GM19372 (cell line): ENCODE data around the gene LSAMP.

Source experiments
- ATAC-seq: cut with Tn5 transposase; IDR thresholded peaks from one replicate; pipeline ENCODE4 v1.9.1; 2021; ENCODE audit warnings: mild to moderate bottlenecking, low read depth, moderate library complexity; ENCODE audit not compliant: unreplicated experiment

The LSAMP gene

DNA sequence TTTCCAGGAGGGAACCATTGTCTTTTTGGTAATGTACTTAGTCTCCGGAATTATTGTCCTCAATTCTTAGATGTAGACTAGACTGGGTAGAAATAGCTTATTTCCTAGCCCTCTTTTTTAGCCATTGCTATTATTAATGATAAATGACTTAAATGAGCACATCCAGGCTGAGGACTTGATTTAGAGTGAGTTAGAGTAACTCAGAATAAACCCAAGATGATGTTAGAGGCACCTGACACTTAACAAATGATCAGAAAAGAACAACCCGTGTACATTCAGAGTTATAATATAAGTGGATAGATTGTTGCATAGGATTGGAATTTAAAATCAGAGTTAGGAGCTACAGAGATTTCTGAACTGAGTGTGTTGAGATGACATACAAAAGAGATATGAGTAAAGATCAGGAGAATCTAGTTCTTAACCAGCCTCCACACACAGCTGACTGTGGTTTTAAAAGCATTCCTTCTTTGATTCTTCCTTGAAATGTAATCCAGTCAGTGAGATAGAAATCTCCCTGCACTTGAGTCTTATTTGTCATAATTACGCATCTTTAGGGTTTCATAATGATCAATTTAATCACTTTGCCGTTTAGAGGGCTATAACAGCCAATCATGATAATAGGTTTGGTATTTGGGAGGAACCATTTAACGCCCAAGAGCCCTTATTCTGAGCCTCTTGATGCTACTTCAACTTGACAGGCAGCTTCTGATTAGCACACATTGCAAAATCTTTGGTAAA is 455.4 kb downstream of the LSAMP start:
- no peak for ATAC-seq

DNA sequence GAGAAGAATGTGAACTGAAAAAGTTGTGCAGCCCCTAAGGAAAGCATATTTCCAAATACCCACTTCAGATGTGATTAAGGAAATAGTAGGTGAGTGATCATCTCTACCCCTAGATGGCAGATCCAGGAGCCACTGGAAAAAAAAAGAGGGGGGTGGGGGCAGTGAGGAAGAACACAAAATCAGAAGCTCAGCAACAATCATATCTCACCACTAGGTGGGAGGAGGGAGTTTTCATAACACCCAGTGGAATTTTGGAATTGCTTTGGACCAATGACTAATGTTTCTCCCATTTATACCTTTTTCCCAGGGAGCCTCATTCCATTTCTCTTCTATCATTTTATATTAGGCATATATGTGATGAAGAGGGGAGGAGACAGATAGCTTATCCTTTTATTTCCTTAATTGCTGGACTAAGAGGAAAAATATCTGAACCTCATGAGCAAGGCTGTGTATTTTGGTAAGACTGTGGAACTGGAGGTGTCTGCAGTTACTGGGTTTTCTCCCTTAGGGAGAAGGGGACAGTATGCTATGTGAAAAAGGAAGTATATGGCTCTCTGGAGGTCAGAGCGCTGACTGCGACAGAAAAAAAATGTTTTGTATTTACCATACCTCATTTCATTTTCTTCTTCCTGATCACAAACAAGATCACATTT is 458.6 kb downstream of the LSAMP start:
- no peak for ATAC-seq

- ATAC-seq: no peak
Measured at GRCh38 chr3:115982629-115983028, 462.7 kb downstream of the LSAMP start.

DNA sequence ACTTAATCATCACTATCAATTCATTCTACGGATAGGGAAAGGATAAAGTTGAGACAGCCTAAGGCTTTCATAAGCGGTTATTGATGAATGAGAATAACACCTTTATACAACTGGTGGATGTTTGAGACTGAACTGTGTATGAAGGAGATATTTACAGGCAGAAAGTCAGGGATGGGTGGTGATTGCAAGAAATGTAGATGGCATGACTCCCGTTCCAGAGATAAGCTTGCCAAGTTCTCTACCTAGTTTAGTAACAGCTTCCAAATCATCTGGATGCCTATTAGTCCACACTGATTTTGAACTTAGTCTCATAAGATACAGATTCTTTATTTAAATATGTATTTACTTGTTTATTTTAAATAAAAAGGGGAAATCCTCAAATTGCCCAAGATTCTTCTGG is 463.2 kb downstream of the LSAMP start:
- no peak for ATAC-seq

- ATAC-seq: no peak
Measured at GRCh38 chr3:115980709-115981108, 464.6 kb downstream of the LSAMP start.

DNA sequence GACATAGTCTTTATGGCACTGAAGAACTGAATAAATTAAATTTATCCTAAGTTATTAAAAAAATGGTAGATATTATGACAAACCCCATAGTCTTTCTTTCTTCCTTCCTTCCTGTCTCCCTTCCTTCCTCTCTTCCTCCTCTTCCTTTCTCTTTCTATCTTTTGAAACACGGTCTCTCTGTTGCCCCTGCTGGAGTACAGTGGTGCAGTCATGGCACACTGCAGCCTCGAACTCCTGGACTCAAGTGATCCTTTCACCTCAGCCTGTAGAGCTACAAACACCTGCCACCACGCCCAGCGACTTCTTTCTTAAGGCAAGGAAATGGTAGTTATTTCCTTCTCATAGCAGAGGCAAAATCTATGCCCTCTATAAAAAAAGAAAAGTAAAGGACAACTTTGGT is 467.4 kb downstream of the LSAMP start:
- no peak for ATAC-seq

DNA sequence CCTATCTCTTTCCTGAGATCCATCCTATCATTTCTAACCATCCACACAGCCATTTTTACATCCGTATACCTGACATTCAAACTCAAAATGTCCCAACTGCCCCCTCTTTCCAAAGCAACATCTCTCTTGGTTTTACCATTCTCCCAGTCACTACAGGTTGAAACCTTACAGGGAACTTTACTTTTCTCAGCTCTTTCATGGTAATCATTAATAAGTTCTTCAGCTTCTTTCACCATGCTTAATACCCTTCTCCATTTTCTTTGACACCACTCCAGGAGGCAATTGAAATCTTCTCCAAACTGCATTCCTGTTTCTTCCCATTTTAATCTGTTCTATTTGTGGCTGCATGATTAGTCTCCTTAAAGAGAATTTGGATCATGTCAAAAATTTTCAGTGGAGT is 469.5 kb downstream of the LSAMP start:
- no peak for ATAC-seq

DNA sequence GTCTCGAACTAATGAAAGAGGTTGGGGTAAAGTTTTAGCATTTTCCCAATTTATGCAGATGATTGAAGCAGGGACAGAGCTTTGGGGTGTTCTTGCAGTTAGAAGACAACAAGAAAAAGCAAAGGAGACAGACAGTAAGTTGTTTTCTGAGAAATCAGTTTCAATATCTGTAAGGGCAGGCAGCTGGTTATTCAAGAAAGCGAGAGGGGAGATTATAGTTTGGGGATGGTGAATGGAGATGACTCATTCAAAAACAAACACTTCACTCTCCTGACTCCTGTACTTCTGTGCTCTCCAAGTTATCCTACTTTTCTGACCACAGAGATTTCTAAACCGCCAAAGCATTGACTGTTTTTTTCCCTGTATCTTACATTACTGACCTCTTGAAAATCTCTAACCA is 469.9 kb downstream of the LSAMP start:
- ATAC-seq: no peak

DNA sequence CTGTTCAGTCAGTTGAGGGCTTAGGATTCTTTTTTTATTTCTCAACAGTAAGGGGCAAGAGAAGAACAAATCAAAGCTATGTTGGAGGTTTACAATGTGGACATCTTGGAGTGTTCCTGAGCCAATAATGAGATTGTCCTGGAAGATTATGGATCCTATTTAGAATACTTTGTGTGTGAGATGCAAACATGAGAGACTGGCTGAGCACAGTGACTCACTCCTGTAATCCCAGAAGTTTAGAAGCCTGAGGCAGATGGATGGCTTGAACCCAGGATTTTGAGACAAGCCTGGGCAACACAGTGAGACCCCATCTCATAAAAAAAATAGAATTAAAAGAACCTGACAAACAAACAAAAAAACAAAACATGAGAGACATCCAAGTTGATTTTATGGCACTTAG is 470.3 kb downstream of the LSAMP start:
- no peak for ATAC-seq

- ATAC-seq: no peak
Measured at GRCh38 chr3:115968871-115969270, 476.4 kb downstream of the LSAMP start.

GRCh38 chr3:115961380-115961779 is 483.9 kb downstream of the LSAMP start:
- ATAC-seq: no peak

DNA sequence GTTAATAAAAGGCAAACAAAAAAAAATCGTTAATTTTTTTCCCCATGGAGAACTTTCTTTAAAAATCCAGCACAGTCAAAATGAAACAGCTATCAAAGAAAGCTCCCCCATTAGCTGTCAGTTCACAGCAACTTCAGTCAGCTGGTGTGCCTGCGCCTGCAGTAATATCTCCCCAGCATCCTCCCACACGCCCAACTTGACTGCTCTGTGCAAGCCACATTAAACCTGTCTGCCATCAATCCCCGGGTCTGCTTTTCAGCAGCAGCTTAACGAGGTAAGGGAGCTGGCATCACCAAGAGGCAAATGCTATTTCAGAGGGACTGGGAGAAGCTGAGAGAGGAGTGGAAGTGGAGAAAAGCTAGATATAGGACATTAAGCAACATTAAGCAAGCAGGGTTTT is 484.5 kb downstream of the LSAMP start:
- peak; percentile 56 for ATAC-seq

DNA sequence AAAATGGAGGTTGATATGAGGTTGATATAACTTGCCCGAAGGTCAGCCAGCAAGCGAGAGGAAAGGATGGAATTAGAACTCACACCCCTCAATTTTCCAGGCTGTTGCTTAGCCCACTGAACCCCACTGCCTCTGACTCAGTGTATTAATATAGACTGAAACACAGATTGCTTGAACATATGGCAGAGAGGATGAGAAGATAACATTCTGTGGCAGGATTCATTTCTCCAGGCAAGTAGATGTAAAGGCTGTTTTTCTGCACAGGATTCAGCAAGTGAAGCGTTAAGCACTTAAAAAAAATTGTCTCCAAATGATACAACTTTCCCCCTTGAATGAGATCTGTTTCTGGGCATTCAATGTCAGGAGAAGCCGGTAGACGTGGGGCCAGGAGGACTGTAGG is 486.8 kb downstream of the LSAMP start:
- ATAC-seq: no peak

- ATAC-seq: no peak
Measured at GRCh38 chr3:115947325-115947724, 498.0 kb downstream of the LSAMP start.

GRCh38 chr3:115943579-115943978 is 501.7 kb downstream of the LSAMP start:
- ATAC-seq: no peak

- ATAC-seq: no peak
Measured at GRCh38 chr3:115937054-115937453, 508.2 kb downstream of the LSAMP start.

DNA sequence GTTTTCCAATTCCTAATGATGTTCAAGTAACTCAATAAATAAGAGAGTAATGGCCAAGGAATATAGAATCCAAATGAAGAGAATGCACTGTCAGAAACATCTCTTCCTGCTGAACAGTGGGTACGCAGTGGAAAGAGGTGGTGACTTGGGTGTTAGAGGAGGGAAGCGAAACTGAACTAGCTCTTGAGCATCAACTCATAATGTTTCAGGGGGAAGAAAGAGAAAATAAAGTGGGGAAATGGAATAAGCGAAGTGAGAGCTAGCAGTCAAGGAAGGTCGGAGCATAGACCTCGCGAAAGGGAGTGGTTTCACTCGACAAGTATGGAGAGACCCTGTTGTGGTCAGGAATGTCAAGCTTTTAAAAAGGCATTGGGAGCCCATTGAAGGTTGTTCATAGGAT is 512.5 kb downstream of the LSAMP start:
- ATAC-seq: no peak

DNA sequence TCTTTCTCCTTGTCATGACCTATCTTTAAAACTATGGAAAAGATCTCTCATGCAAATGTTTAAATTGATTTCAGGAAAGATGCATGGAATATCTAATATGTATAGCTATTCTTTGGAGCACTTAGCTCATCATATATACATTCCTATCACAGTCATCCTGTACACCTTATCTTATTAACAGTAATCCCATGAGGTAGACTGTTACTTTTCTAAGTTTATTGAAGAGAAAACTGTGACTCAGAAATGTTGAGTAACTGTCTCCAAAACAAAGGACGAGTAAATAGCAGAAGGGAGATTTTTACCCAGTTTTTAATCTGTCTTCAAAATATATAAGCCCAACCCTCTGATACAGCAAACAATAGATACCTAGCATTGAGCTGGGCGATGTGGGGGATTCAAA is 513.7 kb downstream of the LSAMP start:
- ATAC-seq: no peak

GRCh38 chr3:115930922-115931321 is 514.4 kb downstream of the LSAMP start:
- ATAC-seq: no peak

GRCh38 chr3:115930168-115930567 is 515.1 kb downstream of the LSAMP start:
- no peak for ATAC-seq

GRCh38 chr3:115928376-115928775 is 516.9 kb downstream of the LSAMP start:
- ATAC-seq: no peak

- no peak for ATAC-seq
Measured at GRCh38 chr3:115927197-115927596, 518.1 kb downstream of the LSAMP start.
